Pancreas (tissue), 10 donors: ENCODE measurements around the gene NKX1-1. TPM values are rescaled to one million over a fixed set of nuclear protein-coding genes. Genes with fewer than 3 reads are reported as not detected.
"Not testable (repeated sequence)": the region's sequence is repeated elsewhere in the genome, so short reads cannot be mapped to it uniquely, and the experiment has no call there.

Experiments used
- ATAC-seq, 4 donors: fragments of 200-7000 bp; cut with Tn5 transposase; one replicate each; pipeline versions ENCODE4 v1.8.0 to v1.9.1; 2020; ENCODE audit warnings: mild to moderate bottlenecking in 4 of 4, moderate library complexity in 4 of 4
- DNase-seq, 6 donors: peaks; one replicate each; pipeline ENCODE4 v3.0.0-alpha.2; 2020
- FAIRE-seq: peaks from 2 replicates; lab custom pipeline; 2012; peaks lifted over from hg19 to GRCh38; lab: Jason Lieb, UNC
- H3K27ac ChIP-seq, 4 donors: fragments of 200-600 bp; sonication (generic); 1 replicate in 3 of 4; 2 replicates in 1 of 4; pipeline versions ENCODE4 v1.5.0 to v1.8.0; 2020
- H3K27me3 ChIP-seq, 4 donors: fragments of 200-600 bp; one replicate each; pipeline ENCODE4 v1.8.0; 2021
- H3K36me3 ChIP-seq, 3 donors: fragments of 200-600 bp; sonication (generic) in 1 of 3; one replicate each; pipeline versions ENCODE4 v1.5.0 to v1.8.0; 2020 to 2021
- H3K4me1 ChIP-seq, 3 donors: fragments of 200-600 bp; one replicate each; pipeline ENCODE4 v1.8.0; 2021
- H3K4me3 ChIP-seq, 4 donors: fragments of 200-600 bp; sonication (generic) in 2 of 4; one replicate each; pipeline versions ENCODE4 v1.5.0 to v1.8.0; 2020 to 2021
- H3K9me3 ChIP-seq, 4 donors: fragments of 200-600 bp; one replicate each; pipeline ENCODE4 v1.8.0; 2021
- CTCF ChIP-seq, 4 donors: fragments of 200-600 bp; sonication (generic) in 3 of 4; IDR thresholded peaks; one replicate each; pipeline versions ENCODE4 v1.5.0 to v1.8.0; 2021; ENCODE audit warnings: antibody characterized with exemption in 4 of 4
- WGBS, 2 donors: extraction: QIAGEN DNeasy Blood & Tissue Kit; methylation state at CpG; one replicate each; pipeline ENCODE4 v1.1.7; 2013; 5-methylcytosine and 5-hydroxymethylcytosine counted together
- intact Hi-C, 3 donors: fragments of 100-400 bp; cut with DNase I; formaldehyde crosslinking; loops; one replicate each; pipeline versions ENCODE4 v1.11.1 to v1.14.2; 2022
- polyA plus RNA-seq, 2 donors: library from polyadenylated mRNA; stranded (reverse); fragments of 200-250 nt; gene quantifications; one replicate each; pipeline ENCODE4 v1.2.3, GENCODE V29; 2013
- total RNA-seq, 6 donors: library from RNA; stranded (reverse); fragmentation: NEBNext Ultra II Directional in 4 of 6; extraction: Animal tissue kit (Norgen Biotek cat#: 25700) in 4 of 6; gene quantifications; one replicate each; pipeline versions ENCODE4 v1.2.1 to v1.2.4, GENCODE V29; 2021 to 2023
- donor health status: healthy with polysubstance abuse.
- donor health status: DM: no; HTN: no; CAD: no; lungs with moderate emphysema.
- donor health status: DM: no; HTN: no; CAD: no.
- donor health status: control.
- donor health status: control.
- donor health status: Bipolar disorder and iron deficiency.
- donor health status: DM: yes; HTN: yes; CAD: no.
- donor health status: DM: no; HTN: no; CAD: no.
- donor health status: DM: no; HTN: no; CAD: no.
- donor health status: DM: yes; HTN: yes; CAD: no.

Gene NKX1-1
- total and polyA plus RNA-seq, 8 donors = not detected

- peaks cover 0 to 8% (median 0%) of the 10 kb centered on the region in 3 donors for H3K36me3 ChIP-seq
- ATAC-seq (no peak), FAIRE-seq (no peak), DNase-seq (peak in 4 of 6 donors; percentile 0 to 65 (median 28))
- intact Hi-C loops = no loop called here
- no peaks in the 10 kb centered on the region for H3K4me1 ChIP-seq
- TF ChIP-seq CTCF (IDR thresholded peaks at IDR 0.05) = no peak
- no peak overlapping the region for H3K4me3 ChIP-seq
- 96% methylated on average over 36 of the region's 36 CpGs for WGBS, 2 donors
- H3K27ac ChIP-seq = no peak overlapping the region
- H3K9me3 ChIP-seq = no peaks in the 10 kb centered on the region
- H3K27me3 ChIP-seq = no peaks in the 10 kb centered on the region
Observed at GRCh38 chr4:1375051-1375721, 31.1 kb downstream of the NKX1-1 start.

- no peak for FAIRE-seq
- Histone ChIP-seq H3K27me3 (no peaks in the 10 kb centered on the region), H3K27ac (no peak overlapping the region), H3K4me1 (no peaks in the 10 kb centered on the region), H3K9me3 (no peaks in the 10 kb centered on the region), H3K4me3 (no peak overlapping the region), H3K36me3 (peaks cover 0 to 8% (median 0%) of the 10 kb centered on the region in 3 donors)
- no peak for TF ChIP-seq CTCF (IDR thresholded peaks at IDR 0.05)
- no peak for ATAC-seq
- intact Hi-C loops = no loop called here
- WGBS, 2 donors = 94 to 99% methylated on average over 14 of the region's 14 CpGs
- DNase-seq = peak in 2 of 6 donors; percentile 13 to 40
Observed at GRCh38 chr4:1374706-1375045, 31.6 kb downstream of the NKX1-1 start.

GRCh38 chr4:1373892-1374705, 32.1 kb downstream of the NKX1-1 start:
- FAIRE-seq (no peak), ATAC-seq (no peak), DNase-seq (peak in 3 of 6 donors; percentile 14 to 68 (median 43))
- Histone ChIP-seq H3K27me3 (no peaks in the 10 kb centered on the region), H3K4me3 (no peak overlapping the region), H3K9me3 (no peaks in the 10 kb centered on the region), H3K4me1 (no peaks in the 10 kb centered on the region), H3K36me3 (peaks cover 0 to 8% (median 0%) of the 10 kb centered on the region in 3 donors), H3K27ac (no peak overlapping the region)
- no peak for TF ChIP-seq CTCF (IDR thresholded peaks at IDR 0.05)
- intact Hi-C loops = no loop called here
- WGBS, 2 donors = 95% methylated on average over 42 of the region's 42 CpGs

GRCh38 chr4:1372576-1372975, 33.7 kb downstream of the NKX1-1 start:
- H3K36me3 ChIP-seq, H3K27me3 ChIP-seq, H3K9me3 ChIP-seq, H3K27ac ChIP-seq, H3K4me1 ChIP-seq, ATAC-seq, FAIRE-seq, DNase-seq, intact Hi-C loops, H3K4me3 ChIP-seq: not testable (repeated sequence)
- 84 to 92% methylated on average over 15 to 22 of the region's 22 CpGs for WGBS, 2 donors

- DNase-seq (peak in 1 of 6 donors; percentile 32), FAIRE-seq (no peak), ATAC-seq (no peak)
- Histone ChIP-seq H3K27ac (no peak overlapping the region), H3K9me3 (no peaks in the 10 kb centered on the region), H3K4me3 (no peak overlapping the region), H3K36me3 (peaks cover 0 to 8% (median 0%) of the 10 kb centered on the region in 3 donors), H3K27me3 (no peaks in the 10 kb centered on the region), H3K4me1 (no peaks in the 10 kb centered on the region)
- no peak for TF ChIP-seq CTCF (IDR thresholded peaks at IDR 0.05)
- intact Hi-C loops = no loop called here
- WGBS, 2 donors = 94 to 95% methylated on average over 28 of the region's 28 CpGs
Observed at GRCh38 chr4:1371176-1372165, 34.8 kb downstream of the NKX1-1 start.
